H9 (cell line): Measurements from ENCODE around the gene SLC4A9. TPM values are rescaled to one million over a fixed set of nuclear protein-coding genes. Genes with fewer than 3 reads are reported as not detected.
A peak's percentile ranks its signal among the peaks of the same experiment; 100 is the strongest.

Experiments
- DNase-seq: peaks from one replicate; pipeline ENCODE4 v3.0.0-alpha.2; 2017
- H2AFZ ChIP-seq: one replicate; pipeline ENCODE4 v1.6.1; 2013; ENCODE audit warnings: mild to moderate bottlenecking, low read length, control low read depth, moderate library complexity
- H2AK5ac ChIP-seq: 2 replicates; pipeline ENCODE4 v1.6.1; 2013; ENCODE audit warnings: low read length, control low read depth, mixed read lengths; ENCODE audit not compliant: insufficient read length
- H2BK120ac ChIP-seq: one replicate; pipeline ENCODE4 v1.6.1; 2013; ENCODE audit warnings: low read depth, mild to moderate bottlenecking, low read length, control low read depth, inconsistent platforms; ENCODE audit not compliant: poor library complexity, severe bottlenecking
- H2BK12ac ChIP-seq: 2 replicates; pipeline ENCODE4 v1.6.1; 2013; ENCODE audit warnings: low read length, control low read depth, mixed read lengths, low read depth; ENCODE audit not compliant: insufficient read length
- H2BK15ac ChIP-seq: 2 replicates; pipeline ENCODE4 v1.6.1; 2013; ENCODE audit warnings: low read depth, low read length, control low read depth
- H2BK20ac ChIP-seq: one replicate; pipeline ENCODE4 v1.6.1; 2013; ENCODE audit warnings: low read depth, mild to moderate bottlenecking, low read length, control low read depth, inconsistent platforms; ENCODE audit not compliant: poor library complexity, severe bottlenecking
- H2BK5ac ChIP-seq: 2 replicates; pipeline ENCODE4 v1.6.1; 2013; ENCODE audit warnings: low read length, control low read depth, mixed read lengths; ENCODE audit not compliant: insufficient read length
- H3K14ac ChIP-seq: 2 replicates; pipeline ENCODE4 v1.6.1; 2013; ENCODE audit warnings: low read length, control low read depth; ENCODE audit not compliant: insufficient read depth
- H3K18ac ChIP-seq: 2 replicates; pipeline ENCODE4 v1.6.1; 2013; ENCODE audit warnings: low read depth, mild to moderate bottlenecking, mixed read lengths, low read length, control low read depth; ENCODE audit not compliant: insufficient read length
- H3K23ac ChIP-seq: 2 replicates; pipeline ENCODE4 v1.6.1; 2013; ENCODE audit warnings: low read length, control low read depth, mixed read lengths, low read depth; ENCODE audit not compliant: insufficient read length
- H3K23me2 ChIP-seq: 2 replicates; pipeline ENCODE4 v1.6.1; 2013; ENCODE audit warnings: low read depth, mild to moderate bottlenecking, mixed read lengths, low read length, control low read depth; ENCODE audit not compliant: insufficient read length, poor library complexity, severe bottlenecking
- H3K27ac ChIP-seq: 2 replicates; pipeline ENCODE4 v1.5.1; 2013; ENCODE audit warnings: low read length, control low read depth, mixed read lengths, low read depth; ENCODE audit not compliant: insufficient read length
- H3K27me3 ChIP-seq: 2 replicates; pipeline ENCODE4 v1.6.1; 2013; ENCODE audit warnings: low read length, control low read depth, inconsistent platforms; ENCODE audit not compliant: insufficient read depth
- H3K4ac ChIP-seq: 2 replicates; pipeline ENCODE4 v1.6.1; 2013; ENCODE audit warnings: low read depth, mild to moderate bottlenecking, control low read depth, inconsistent platforms, low read length, moderate library complexity
- H3K4me1 ChIP-seq: 2 replicates; pipeline ENCODE4 v1.6.1; 2013; ENCODE audit warnings: low read length, control low read depth, inconsistent platforms; ENCODE audit not compliant: insufficient read depth
- H3K4me2 ChIP-seq: 2 replicates; pipeline ENCODE4 v1.6.1; 2013; ENCODE audit warnings: low read length, control low read depth, mixed read lengths; ENCODE audit not compliant: insufficient read length, insufficient read depth
- H3K56ac ChIP-seq: 2 replicates; pipeline ENCODE4 v1.6.1; 2013; ENCODE audit warnings: low read depth, mild to moderate bottlenecking, mixed read lengths, low read length, control low read depth; ENCODE audit not compliant: insufficient read length
- H3K79me1 ChIP-seq: 2 replicates; pipeline ENCODE4 v1.6.1; 2013; ENCODE audit warnings: low read depth, mild to moderate bottlenecking, moderate library complexity, low read length, control low read depth, inconsistent platforms; ENCODE audit not compliant: insufficient read depth, poor library complexity, severe bottlenecking
- H3K79me2 ChIP-seq: 2 replicates; pipeline ENCODE4 v1.6.1; 2013; ENCODE audit warnings: low read length, control low read depth, inconsistent platforms; ENCODE audit not compliant: insufficient read depth
- H3K9ac ChIP-seq: 2 replicates; pipeline ENCODE4 v1.6.1; 2013; ENCODE audit warnings: low read length, control low read depth, mixed read lengths; ENCODE audit not compliant: insufficient read length; ENCODE audit errors: extremely low read depth
- H3K9me3 ChIP-seq: one replicate; pipeline ENCODE4 v1.6.1; 2013; ENCODE audit warnings: low read depth, low read length, inconsistent platforms; ENCODE audit not compliant: control insufficient read depth
- H3T11ph ChIP-seq: one replicate; pipeline ENCODE4 v1.6.1; 2013; ENCODE audit warnings: mild to moderate bottlenecking, low read length, control low read depth, inconsistent platforms
- H4K20me1 ChIP-seq: one replicate; pipeline ENCODE4 v1.6.1; 2013; ENCODE audit not compliant: control insufficient read depth, insufficient read length, insufficient read depth
- H4K5ac ChIP-seq: 2 replicates; pipeline ENCODE4 v1.6.1; 2013; ENCODE audit warnings: low read depth, mild to moderate bottlenecking, mixed read lengths, low read length, control low read depth; ENCODE audit not compliant: insufficient read length
- H4K8ac ChIP-seq: replicated peaks from 2 replicates; pipeline ENCODE4 v1.6.1; 2013; ENCODE audit warnings: low read length, control low read depth, mixed read lengths, low read depth; ENCODE audit not compliant: insufficient read length
- H4K91ac ChIP-seq: 2 replicates; pipeline ENCODE4 v1.6.1; 2013; ENCODE audit warnings: low read depth, mild to moderate bottlenecking, moderate library complexity, mixed read lengths, low read length, control low read depth; ENCODE audit not compliant: insufficient read length
- H3K27ac Mint-ChIP-seq, 3 experiments: 2 replicates in 2 of 3; 3 replicates in 1 of 3; pipeline ENCODE4 v1.8.0; 2020 to 2021; ENCODE audit warnings: mixed read lengths in 3 of 3, mild to moderate bottlenecking in 1 of 3, moderate library complexity in 1 of 3
- H3K27me3 Mint-ChIP-seq: 2 replicates; pipeline ENCODE4 v1.8.0; 2021; ENCODE audit warnings: low read depth, mild to moderate bottlenecking, moderate library complexity, mixed read lengths
- H3K36me3 Mint-ChIP-seq, 3 experiments: 2 replicates in 2 of 3; 3 replicates in 1 of 3; pipeline ENCODE4 v1.8.0; 2020 to 2021; ENCODE audit warnings: low read depth in 3 of 3, mixed read lengths in 3 of 3; ENCODE audit not compliant: insufficient read depth in 1 of 3
- H3K4me1 Mint-ChIP-seq, 2 experiments: 2 replicates each; pipeline ENCODE4 v1.8.0; 2020; ENCODE audit warnings: mixed read lengths in 2 of 2
- H3K4me3 Mint-ChIP-seq, 2 experiments: 2 replicates in 1 of 2; 3 replicates in 1 of 2; pipeline ENCODE4 v1.8.0; 2020 to 2021; ENCODE audit warnings: mild to moderate bottlenecking in 2 of 2, mixed read lengths in 2 of 2, moderate library complexity in 1 of 2
- H3K9me3 Mint-ChIP-seq, 2 experiments: 2 replicates in 1 of 2; 3 replicates in 1 of 2; pipeline ENCODE4 v1.8.0; 2020; ENCODE audit warnings: mild to moderate bottlenecking in 2 of 2, mixed read lengths in 2 of 2, moderate library complexity in 1 of 2
- WGBS: extraction: QIAGEN DNeasy Blood & Tissue Kit; methylation state at CpG from one replicate; pipeline ENCODE4 v1.1.7; 2013; ENCODE audit warnings: missing lambda C conversion rate, low lambda C conversion rate, mixed read lengths; ENCODE audit not compliant: insufficient read length; ENCODE audit errors: extremely low coverage; 5-methylcytosine and 5-hydroxymethylcytosine counted together
- total RNA-seq: library from RNA; stranded (reverse); gene quantifications from 2 replicates; pipeline ENCODE4 v1.2.1, GENCODE V29; 2021
- TF ChIP-seq, protein P1 (sequence below): fragments of 200-600 bp; sonication (generic); conservative IDR thresholded peaks from 3 replicates; pipeline ENCODE4 v1.8.0; 2021; ENCODE audit warnings: antibody characterized with exemption, mild to moderate bottlenecking

The SLC4A9 gene
- total RNA-seq, 1 experiment from 2014 or later: 0.07 TPM

DNA sequence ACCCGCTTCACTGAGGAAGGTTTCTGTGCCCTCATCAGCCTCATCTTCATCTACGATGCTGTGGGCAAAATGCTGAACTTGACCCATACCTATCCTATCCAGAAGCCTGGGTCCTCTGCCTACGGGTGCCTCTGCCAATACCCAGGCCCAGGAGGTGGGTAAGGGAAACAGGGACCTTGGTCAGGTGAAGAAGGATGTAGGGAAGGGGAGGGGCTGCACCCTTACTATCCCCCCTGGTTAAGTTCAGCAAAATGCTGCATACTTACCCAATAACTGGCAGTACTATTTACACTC is 4.4 kb downstream of the SLC4A9 start:
- Histone ChIP-seq H3K23ac (no peak overlapping the region), H3K79me1 (no peaks in the 10 kb centered on the region), H2BK15ac (no peak overlapping the region), H3K9me3 (no peaks in the 10 kb centered on the region), H2AK5ac (no peak overlapping the region), H3K9ac (no peak overlapping the region), H3K27me3 (no peaks in the 10 kb centered on the region), H3K14ac (no peak overlapping the region), H2AFZ (no peak overlapping the region), H3K4me2 (no peak overlapping the region), H4K8ac (no peak overlapping the region), H3K4me1 (no peaks in the 10 kb centered on the region; the same call in 1 of the 2 replicates), H2BK5ac (no peak overlapping the region), H4K20me1 (no peaks in the 10 kb centered on the region), H4K91ac (no peak overlapping the region), H2BK12ac (no peak overlapping the region), H3K79me2 (no peaks in the 10 kb centered on the region), H2BK120ac (no peak overlapping the region), H3T11ph (no peak overlapping the region), H3K18ac (no peak overlapping the region), H3K27ac (no peak overlapping the region), H2BK20ac (no peak overlapping the region), H3K56ac (no peak overlapping the region), H4K5ac (no peak overlapping the region), H3K23me2 (peaks cover 4% of the 10 kb centered on the region), H3K4ac (no peak overlapping the region)
- no peaks in the 10 kb centered on the region for H3K36me3 Mint-ChIP-seq
- H3K27me3 Mint-ChIP-seq: peaks cover 10% of the 10 kb centered on the region
- WGBS: no CpG with 5 or more reads among the region's 3 CpGs
- no peaks in the 10 kb centered on the region for H3K9me3 Mint-ChIP-seq
- TF ChIP-seq, protein P1, sequence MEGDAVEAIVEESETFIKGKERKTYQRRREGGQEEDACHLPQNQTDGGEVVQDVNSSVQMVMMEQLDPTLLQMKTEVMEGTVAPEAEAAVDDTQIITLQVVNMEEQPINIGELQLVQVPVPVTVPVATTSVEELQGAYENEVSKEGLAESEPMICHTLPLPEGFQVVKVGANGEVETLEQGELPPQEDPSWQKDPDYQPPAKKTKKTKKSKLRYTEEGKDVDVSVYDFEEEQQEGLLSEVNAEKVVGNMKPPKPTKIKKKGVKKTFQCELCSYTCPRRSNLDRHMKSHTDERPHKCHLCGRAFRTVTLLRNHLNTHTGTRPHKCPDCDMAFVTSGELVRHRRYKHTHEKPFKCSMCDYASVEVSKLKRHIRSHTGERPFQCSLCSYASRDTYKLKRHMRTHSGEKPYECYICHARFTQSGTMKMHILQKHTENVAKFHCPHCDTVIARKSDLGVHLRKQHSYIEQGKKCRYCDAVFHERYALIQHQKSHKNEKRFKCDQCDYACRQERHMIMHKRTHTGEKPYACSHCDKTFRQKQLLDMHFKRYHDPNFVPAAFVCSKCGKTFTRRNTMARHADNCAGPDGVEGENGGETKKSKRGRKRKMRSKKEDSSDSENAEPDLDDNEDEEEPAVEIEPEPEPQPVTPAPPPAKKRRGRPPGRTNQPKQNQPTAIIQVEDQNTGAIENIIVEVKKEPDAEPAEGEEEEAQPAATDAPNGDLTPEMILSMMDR: no peak
- no peak for DNase-seq
- H3K4me1 Mint-ChIP-seq: peaks cover 7 to 16% of the 10 kb centered on the region in 2 experiments
- H3K4me3 Mint-ChIP-seq: 0 out of 5 replicates have a peak overlapping the region, but pooled peaks of 1 of the 2 experiments have one; percentile 26
- H3K27ac Mint-ChIP-seq: no peak overlapping the region
